DOHH2 (cell line): ENCODE measurements around the gene MUL1.
"Not testable (repeated sequence)": the region's sequence is repeated elsewhere in the genome, so short reads cannot be mapped to it uniquely, and the experiment has no call there.

Source experiments
- H3F3A ChIP-seq: fragments of 200-600 bp; sonication (generic), shearing (Covaris generic); 2 replicates; pipeline ENCODE4 v1.6.0; 2016; ENCODE audit warnings: antibody characterized with exemption, mild to moderate bottlenecking; ENCODE audit not compliant: control insufficient read depth, insufficient read depth
- H3K27ac ChIP-seq: fragments of 200-600 bp; sonication (generic); 2 replicates; pipeline ENCODE4 v1.5.1; 2014; ENCODE audit warnings: low read depth, mild to moderate bottlenecking, low read length, moderate library complexity
- H3K27me3 ChIP-seq: fragments of 200-600 bp; sonication (generic); 2 replicates; pipeline ENCODE4 v1.6.1; 2014; ENCODE audit warnings: mild to moderate bottlenecking, low read length, mixed read lengths; ENCODE audit not compliant: control insufficient read depth
- H3K36me3 ChIP-seq: fragments of 200-600 bp; sonication (generic); 2 replicates; pipeline ENCODE4 v1.6.1; 2014; ENCODE audit warnings: mild to moderate bottlenecking, low read length, moderate library complexity, mixed read lengths; ENCODE audit not compliant: control insufficient read depth
- H3K4me1 ChIP-seq: fragments of 200-600 bp; sonication (generic); 2 replicates; pipeline ENCODE4 v1.6.1; 2014; ENCODE audit warnings: mild to moderate bottlenecking, low read length, mixed read lengths; ENCODE audit not compliant: control insufficient read depth
- H3K4me2 ChIP-seq: fragments of 200-600 bp; sonication (generic); 2 replicates; pipeline ENCODE4 v1.6.0; 2014; ENCODE audit warnings: mild to moderate bottlenecking, low read length, moderate library complexity
- H3K4me3 ChIP-seq: fragments of 200-600 bp; sonication (generic); 2 replicates; pipeline ENCODE4 v1.5.1; 2014; ENCODE audit warnings: mild to moderate bottlenecking, low read length, mixed read lengths
- H3K79me2 ChIP-seq: fragments of 200-600 bp; sonication (generic); 2 replicates; pipeline ENCODE4 v1.6.1; 2014; ENCODE audit warnings: mild to moderate bottlenecking, low read length, mixed read lengths; ENCODE audit not compliant: control insufficient read depth
- H3K9me2 ChIP-seq: fragments of 200-600 bp; sonication (generic); replicated peaks from 2 replicates; pipeline ENCODE4 v1.6.1; 2014; ENCODE audit warnings: mild to moderate bottlenecking, low read length, mixed read lengths; ENCODE audit not compliant: control insufficient read depth
- H3K9me3 ChIP-seq: fragments of 200-600 bp; sonication (generic); 2 replicates; pipeline ENCODE4 v1.6.1; 2014; ENCODE audit warnings: antibody characterized with exemption, low read length, mixed read lengths; ENCODE audit not compliant: control insufficient read depth, insufficient read depth
- H4K20me1 ChIP-seq: fragments of 200-600 bp; sonication (generic); 2 replicates; pipeline ENCODE4 v1.6.0; 2014; ENCODE audit warnings: low read depth, mild to moderate bottlenecking, antibody characterized with exemption, low read length, moderate library complexity; ENCODE audit not compliant: control insufficient read depth, insufficient read depth
- EZH2phosphoT487 ChIP-seq: fragments of 200-600 bp; sonication (generic); IDR thresholded peaks from 2 replicates; pipeline ENCODE4 v1.6.1; 2017; ENCODE audit warnings: borderline replicate concordance, mild to moderate bottlenecking, antibody characterized with exemption, low read length, moderate library complexity, mixed read lengths
- TF ChIP-seq, protein P1 (sequence below): fragments of 200-600 bp; sonication (generic); IDR thresholded peaks from one replicate; pipeline ENCODE4 v1.5.1; 2014; ENCODE audit warnings: antibody characterized with exemption, mild to moderate bottlenecking, low read depth, low read length; ENCODE audit not compliant: poor library complexity, severe bottlenecking

MUL1 gene

DNA sequence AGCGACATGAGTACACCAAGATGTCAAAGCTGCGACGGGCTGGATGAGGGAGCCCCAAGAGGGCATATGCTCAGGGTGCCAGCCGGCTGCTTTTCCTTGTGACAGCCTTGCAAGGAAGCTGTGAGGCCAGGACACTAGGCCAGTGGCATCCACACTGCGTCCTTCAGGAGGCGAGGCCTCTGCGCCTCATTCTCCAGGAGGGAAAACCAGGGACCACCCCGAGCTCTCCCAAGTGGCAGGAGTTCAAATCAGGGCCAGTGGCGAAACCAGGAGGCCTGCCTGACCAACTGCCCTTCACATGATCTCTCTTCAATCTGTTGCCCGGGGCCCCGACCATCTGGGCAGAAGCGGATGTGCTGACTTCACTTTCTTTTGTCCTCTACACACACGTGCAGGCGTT, 8.2 kb downstream of the MUL1 start:
- Histone ChIP-seq H3K27me3 (no peaks in the 10 kb centered on the region), H4K20me1 (no peaks in the 10 kb centered on the region), H3K27ac (no peak overlapping the region), H3F3A (no peaks in the 10 kb centered on the region), H3K4me1 (no peaks in the 10 kb centered on the region), H3K9me2 (no peaks in the 10 kb centered on the region), H3K36me3 (peaks cover 53% of the 10 kb centered on the region), H3K4me3 (no peak overlapping the region), H3K79me2 (peaks cover 14% of the 10 kb centered on the region), H3K4me2 (no peak overlapping the region), H3K9me3 (no peaks in the 10 kb centered on the region)
- TF ChIP-seq, protein P1, sequence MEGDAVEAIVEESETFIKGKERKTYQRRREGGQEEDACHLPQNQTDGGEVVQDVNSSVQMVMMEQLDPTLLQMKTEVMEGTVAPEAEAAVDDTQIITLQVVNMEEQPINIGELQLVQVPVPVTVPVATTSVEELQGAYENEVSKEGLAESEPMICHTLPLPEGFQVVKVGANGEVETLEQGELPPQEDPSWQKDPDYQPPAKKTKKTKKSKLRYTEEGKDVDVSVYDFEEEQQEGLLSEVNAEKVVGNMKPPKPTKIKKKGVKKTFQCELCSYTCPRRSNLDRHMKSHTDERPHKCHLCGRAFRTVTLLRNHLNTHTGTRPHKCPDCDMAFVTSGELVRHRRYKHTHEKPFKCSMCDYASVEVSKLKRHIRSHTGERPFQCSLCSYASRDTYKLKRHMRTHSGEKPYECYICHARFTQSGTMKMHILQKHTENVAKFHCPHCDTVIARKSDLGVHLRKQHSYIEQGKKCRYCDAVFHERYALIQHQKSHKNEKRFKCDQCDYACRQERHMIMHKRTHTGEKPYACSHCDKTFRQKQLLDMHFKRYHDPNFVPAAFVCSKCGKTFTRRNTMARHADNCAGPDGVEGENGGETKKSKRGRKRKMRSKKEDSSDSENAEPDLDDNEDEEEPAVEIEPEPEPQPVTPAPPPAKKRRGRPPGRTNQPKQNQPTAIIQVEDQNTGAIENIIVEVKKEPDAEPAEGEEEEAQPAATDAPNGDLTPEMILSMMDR = no peak

- no peak overlapping the region for H3K27ac ChIP-seq
- H3K79me2 ChIP-seq = peaks cover 8% of the 10 kb centered on the region
- H3K9me2 ChIP-seq = no peaks in the 10 kb centered on the region
- no peaks in the 10 kb centered on the region for H3F3A ChIP-seq
- no peaks in the 10 kb centered on the region for H3K9me3 ChIP-seq
- no peaks in the 10 kb centered on the region for H4K20me1 ChIP-seq
- no peak for TF ChIP-seq EZH2phosphoT487
- TF ChIP-seq, protein P1 = no peak
- H3K4me3 ChIP-seq = no peak overlapping the region
- peaks cover 4% of the 10 kb centered on the region for H3K4me1 ChIP-seq
- H3K27me3 ChIP-seq = no peaks in the 10 kb centered on the region
- no peak overlapping the region for H3K4me2 ChIP-seq
- H3K36me3 ChIP-seq = peaks cover 49% of the 10 kb centered on the region
These were observed 8.8 kb downstream of the MUL1 start for GRCh38 chr1:20499105-20499504.

DNA sequence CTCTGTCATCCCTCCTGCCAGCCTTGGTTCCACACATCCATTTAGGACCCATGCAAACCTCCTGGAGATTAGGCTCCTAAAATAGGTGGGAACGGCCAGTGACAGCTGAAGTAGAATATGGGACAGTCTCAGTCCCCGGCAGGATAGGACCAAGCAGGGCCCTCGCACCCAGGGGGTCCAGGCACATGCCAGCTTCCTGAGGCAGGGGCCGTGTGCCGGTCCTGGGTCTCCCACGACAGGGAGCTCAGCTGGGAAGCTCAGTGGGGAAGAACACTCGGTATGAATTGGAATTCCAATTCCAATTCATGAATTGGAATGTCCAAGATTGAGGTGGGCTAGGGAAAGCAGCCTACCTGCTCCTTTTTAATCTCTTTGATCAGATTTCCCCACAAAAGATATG, 9.8 kb downstream of the MUL1 start:
- Histone ChIP-seq H3F3A (no peaks in the 10 kb centered on the region), H3K4me3 (no peak overlapping the region), H3K9me2 (no peaks in the 10 kb centered on the region), H3K79me2 (no peaks in the 10 kb centered on the region), H3K27ac (no peak overlapping the region), H3K9me3 (no peaks in the 10 kb centered on the region), H3K4me2 (no peak overlapping the region), H3K27me3 (no peaks in the 10 kb centered on the region), H3K36me3 (peaks cover 42% of the 10 kb centered on the region), H4K20me1 (no peaks in the 10 kb centered on the region), H3K4me1 (peaks cover 14% of the 10 kb centered on the region)
- TF ChIP-seq EZH2phosphoT487 = no peak

GRCh38 chr1:20497506-20497905, 10.4 kb downstream of the MUL1 start:
- Histone ChIP-seq H4K20me1 (no peaks in the 10 kb centered on the region), H3K4me2 (no peak overlapping the region), H3K4me1 (peaks cover 18% of the 10 kb centered on the region), H3K79me2 (no peaks in the 10 kb centered on the region), H3F3A (no peaks in the 10 kb centered on the region), H3K27me3 (no peaks in the 10 kb centered on the region), H3K9me3 (no peaks in the 10 kb centered on the region), H3K4me3 (no peak overlapping the region), H3K9me2 (no peaks in the 10 kb centered on the region), H3K36me3 (peaks cover 38% of the 10 kb centered on the region), H3K27ac (no peak overlapping the region)
- TF ChIP-seq, protein P1 = no peak
- TF ChIP-seq EZH2phosphoT487 = no peak

- H3K36me3 ChIP-seq = peaks cover 35% of the 10 kb centered on the region
- peaks cover 18% of the 10 kb centered on the region for H3K4me1 ChIP-seq
- H4K20me1 ChIP-seq, H3K4me2 ChIP-seq, H3K79me2 ChIP-seq, H3K27ac ChIP-seq, H3F3A ChIP-seq, H3K9me2 ChIP-seq, H3K9me3 ChIP-seq, H3K4me3 ChIP-seq, H3K27me3 ChIP-seq: not testable (repeated sequence)
These were observed 11.1 kb downstream of the MUL1 start for GRCh38 chr1:20496725-20497383.
